Measurements from ENCODE around the gene MVB12B.

Gene MVB12B

DNA sequence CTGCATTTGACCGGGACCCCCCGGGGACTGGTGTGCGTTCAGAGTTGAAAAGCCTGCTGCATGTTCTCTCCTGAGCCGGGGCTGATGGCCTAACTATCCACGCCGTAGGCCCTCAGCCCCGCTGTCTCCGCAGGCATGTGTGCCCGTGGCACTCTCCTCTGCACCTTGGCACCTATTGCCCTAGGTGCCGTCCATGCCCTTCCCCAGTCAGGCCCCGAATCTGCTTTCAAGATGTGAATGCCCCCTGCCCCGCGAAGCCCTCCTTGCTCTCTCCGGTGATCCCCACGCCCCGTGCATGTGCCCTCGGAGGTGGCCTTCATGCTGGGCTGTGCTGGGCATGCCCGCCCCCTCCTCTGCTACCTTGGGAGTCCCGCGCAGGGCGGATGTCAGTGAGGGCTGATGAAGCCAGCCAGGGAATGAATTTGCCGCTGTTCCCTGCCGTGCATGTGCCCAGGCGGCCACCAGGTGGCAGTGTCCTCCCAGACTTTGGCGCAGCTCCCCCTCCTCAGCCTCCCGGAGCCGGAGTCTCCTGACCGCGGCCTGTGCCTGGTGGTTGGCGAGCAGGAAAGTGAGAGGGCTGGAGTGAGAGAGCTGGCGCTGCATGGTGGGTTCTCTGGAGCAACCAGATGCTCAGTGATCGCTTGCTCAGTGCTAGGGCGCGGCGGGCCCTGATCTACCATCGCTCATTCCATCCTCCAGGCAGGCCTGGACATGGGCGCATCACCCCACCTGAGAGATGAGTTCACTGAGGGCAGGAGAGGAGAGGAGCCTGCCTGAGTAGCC, 174.2 kb downstream of the MVB12B start:
- in situ Hi-C loops (cut with MboI; ENCODE audit: low sequenced_read_pairs), result loop anchor here (10.0 kb wide), 1 partner anchor 54 kb away; no protein-coding TSS in a partner anchor

DNA sequence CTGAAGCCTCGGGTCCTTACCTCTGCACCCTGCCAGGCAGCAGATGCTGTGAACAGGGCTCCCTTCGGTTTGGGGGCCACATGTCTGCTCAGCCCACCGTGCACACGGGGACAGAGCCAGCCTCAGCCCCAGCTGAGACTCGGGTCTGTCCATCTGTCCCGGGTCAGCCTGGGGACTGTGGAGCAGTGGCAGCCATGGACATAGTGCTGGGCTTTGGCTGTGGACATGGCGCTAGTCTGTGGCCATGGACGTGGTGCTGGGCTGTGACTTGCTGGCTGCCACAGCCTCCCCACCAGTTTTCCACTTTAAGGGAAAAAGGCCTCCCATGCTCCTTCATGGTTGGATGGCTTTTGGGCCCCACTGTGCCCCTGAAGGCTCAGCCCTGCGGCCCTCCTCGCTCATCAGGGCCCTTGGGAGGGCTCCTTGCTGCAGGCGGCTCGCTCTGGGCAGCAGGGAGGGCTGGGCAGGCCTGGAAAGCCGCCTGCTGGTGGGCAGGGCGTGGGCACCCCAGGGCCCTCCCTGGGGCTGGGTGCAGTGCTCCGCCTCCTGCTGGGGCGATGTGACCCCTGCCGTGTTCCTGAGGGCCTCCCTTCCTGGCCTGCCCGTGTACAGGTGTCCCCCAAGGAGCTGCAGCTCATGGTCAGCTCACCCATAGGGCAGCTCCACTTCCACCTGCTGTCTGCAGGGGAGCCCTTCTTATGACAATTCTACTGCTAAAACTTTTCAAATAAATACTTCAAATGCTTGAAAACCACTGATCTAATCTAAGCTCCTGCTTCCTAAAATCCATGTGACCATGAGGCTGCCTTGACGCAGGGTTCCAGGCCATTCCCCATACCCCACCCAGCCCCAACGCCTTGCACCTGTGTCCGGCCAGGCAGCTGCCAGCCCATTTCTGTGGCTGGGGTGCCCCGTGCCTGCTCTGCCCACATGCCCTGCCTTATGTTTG, 175.0 kb downstream of the MVB12B start:
- in situ Hi-C loops (cut with MboI; ENCODE audit: low sequenced_read_pairs), result loop anchor here (10.0 kb wide), 1 partner anchor 53 kb away; no protein-coding TSS in a partner anchor

DNA sequence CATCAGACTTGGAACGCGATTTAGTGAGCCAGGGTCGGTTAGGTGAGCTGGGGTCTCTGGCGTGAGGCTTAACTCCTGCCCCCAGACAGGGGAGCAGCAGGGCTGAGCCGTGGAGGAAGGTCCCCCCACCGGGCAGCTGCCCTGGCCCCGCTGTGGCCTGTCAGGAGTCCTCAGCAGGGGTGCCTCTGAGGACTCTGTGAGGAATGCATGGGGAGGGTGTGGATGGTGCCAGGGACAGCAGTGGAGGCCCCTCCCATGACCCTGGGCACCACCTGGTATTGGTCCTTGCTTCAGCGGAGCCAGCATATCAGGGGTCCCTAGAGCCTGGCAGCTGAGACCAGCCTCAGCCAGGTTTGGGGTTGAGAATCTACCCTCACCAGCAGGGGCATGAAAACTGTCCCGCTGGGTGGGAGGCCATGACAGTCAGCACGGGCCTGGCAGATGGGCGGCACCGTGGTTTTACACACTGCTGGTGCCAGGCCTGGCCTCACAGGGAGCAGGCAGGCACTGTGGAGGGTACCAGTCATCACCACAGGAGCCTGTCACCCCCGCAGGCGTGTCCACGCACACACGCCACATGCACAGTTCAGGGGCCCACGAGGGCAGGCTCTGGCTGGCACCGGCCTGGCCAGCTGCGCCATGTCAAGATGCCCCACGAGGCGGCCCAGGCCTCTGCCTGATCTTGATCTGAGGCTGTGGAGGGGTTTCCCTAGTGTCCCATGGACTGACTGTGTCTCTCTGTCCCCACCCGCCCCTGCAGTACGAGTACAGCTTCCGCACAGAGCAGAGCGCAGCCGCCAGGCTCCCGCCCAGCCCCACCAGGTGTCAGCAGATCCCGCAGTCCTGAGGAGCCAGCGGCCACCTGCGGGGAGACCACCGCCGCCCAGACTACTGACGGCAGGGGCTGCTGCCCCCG, 176.0 kb downstream of the MVB12B start:
- in situ Hi-C loops (cut with MboI; ENCODE audit: low sequenced_read_pairs), result loop anchor here (10.0 kb wide), 1 partner anchor 52 kb away; no protein-coding TSS in a partner anchor

DNA sequence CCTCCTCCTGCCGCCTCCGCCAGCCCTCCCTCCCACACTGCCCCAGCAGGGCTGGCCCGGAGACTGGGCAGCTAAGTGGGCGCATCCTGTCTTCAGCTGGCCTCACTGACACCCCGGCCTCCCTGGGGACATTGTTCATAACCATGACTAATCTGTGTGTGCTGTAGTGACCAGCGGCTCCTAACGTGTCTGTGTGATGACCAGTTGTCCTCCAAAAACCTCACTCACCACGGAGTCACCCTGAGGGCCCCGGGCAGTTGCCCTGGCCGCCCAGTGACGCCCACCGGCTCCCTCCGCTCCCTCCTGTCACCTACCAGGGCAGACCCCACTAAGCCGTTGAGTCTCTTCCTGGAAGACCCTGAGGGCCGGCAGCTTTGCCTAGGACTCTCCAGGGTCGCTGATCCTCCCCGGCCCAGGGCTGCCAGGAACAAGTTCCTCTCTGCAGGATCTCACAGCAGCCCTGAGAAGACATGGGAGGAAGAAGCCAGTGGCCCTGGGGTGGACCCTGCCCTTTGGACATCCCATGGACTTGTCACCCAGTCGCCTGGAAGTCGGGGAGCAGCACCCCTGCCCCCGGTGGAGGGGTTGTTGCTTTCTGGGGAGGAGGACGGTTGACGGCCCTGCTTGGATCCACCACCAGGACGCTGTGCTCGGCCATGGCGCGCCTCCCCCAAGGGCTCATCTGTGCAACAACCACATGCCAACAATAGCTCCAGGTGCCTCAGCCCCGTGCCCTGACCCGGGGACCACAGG, 176.9 kb downstream of the MVB12B start:
- in situ Hi-C loops (cut with MboI; ENCODE audit: low sequenced_read_pairs), result loop anchor here (10.0 kb wide), 1 partner anchor 51 kb away; no protein-coding TSS in a partner anchor

DNA sequence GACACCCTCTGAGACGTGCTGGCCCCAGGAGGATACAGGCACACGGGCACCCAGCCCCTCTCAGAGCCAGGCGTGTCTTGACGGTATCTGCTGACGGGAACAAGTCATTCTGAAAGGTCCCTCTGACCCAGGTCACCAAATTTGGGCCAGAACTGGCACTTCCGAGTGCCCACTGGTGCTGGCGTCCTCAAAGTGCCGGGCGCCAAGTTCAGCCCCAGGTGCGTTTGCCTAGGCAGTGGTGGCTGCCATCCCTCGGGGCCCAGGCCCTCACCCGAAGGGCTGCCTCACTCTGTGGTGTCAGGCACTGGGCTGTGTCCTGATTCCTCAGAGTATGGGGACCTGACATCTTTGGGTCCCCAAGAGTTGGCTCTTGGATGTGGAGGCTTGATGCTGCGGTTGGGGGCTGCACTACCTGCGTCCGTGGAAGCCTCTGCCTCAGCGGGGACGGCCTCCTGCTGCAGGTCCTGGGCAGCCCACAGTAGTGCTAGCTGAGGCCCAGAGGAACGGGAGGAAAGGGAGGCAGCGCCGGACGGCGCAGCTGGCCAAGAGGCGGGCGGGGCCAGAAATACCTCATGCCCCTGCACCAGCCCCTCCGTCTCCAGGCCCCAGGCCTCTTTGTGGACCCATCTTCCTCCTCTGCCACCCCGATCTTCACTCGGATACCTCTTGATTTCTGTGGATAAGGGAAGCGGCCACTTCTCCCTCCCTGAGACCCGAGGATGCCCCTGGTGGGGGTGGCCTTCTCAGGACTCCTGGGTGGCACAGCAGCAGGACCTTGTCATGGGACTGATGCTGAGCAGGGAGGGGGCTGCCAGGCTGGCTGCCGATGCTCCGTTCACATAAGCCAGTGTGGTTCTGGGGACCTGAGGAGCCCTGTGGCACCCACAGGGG, 177.7 kb downstream of the MVB12B start:
- in situ Hi-C loops (cut with MboI; ENCODE audit: low sequenced_read_pairs), result loop anchor here (10.0 kb wide), 1 partner anchor 50 kb away; no protein-coding TSS in a partner anchor

DNA sequence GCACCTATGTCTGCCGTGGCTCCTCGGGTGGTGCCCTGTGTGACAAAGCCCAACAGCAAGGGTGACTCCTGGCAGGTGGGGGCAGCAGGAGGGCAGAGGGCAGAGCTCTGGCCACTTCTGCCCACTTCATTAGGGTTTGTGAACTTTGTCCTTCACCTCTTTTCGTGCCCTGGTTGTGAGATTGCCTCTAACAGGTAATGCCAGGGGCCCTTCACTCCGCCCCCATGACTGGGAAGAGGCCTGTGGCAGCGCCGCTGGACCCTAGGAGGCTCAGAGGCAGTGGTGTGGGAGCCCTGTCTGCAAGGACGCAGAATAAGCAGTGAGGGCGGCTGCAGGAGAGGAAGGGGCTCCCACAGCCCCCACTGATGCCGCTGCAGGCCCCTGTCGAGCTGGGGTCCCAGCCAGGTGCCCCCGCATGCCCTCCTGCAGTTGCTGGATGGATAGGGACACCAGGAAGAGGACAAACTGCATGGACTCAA, 178.4 kb downstream of the MVB12B start:
- in situ Hi-C loops (cut with MboI; ENCODE audit: low sequenced_read_pairs), result loop anchor here (10.0 kb wide), 1 partner anchor 50 kb away; no protein-coding TSS in a partner anchor

DNA sequence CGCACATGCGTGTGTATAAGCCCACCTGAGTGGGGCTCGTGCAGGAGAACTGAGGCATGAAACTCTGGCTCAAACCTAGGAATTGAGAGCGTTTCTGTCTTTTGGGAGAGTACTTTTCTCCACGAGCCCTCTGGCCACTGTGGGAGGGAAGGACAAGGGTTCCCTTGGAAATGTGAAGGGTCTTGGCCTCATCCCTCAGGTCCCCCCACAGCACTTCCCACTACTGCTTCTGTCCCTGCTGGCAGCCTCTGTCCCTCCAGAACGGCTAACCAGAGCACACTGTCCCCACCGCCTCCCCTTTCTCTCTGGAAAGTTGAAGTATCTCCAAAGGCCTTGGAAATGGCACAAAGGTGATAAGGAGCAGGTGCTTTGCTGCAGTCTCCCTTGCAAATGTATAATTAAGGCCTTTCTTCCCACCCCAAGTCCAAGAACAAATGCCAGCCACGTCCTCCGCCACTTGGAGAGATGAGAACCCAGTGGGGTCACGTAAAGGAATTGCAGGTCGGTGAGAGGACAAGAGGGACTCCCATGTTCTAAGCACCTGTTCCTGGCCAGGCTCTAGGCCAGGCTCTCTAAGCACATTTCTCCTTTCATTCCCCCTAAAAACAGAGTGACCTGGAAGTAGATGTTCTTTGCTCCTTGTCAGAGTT, 179.2 kb downstream of the MVB12B start:
- in situ Hi-C loops (cut with MboI; ENCODE audit: low sequenced_read_pairs), result loop anchor here (10.0 kb wide), 1 partner anchor 49 kb away; no protein-coding TSS in a partner anchor

DNA sequence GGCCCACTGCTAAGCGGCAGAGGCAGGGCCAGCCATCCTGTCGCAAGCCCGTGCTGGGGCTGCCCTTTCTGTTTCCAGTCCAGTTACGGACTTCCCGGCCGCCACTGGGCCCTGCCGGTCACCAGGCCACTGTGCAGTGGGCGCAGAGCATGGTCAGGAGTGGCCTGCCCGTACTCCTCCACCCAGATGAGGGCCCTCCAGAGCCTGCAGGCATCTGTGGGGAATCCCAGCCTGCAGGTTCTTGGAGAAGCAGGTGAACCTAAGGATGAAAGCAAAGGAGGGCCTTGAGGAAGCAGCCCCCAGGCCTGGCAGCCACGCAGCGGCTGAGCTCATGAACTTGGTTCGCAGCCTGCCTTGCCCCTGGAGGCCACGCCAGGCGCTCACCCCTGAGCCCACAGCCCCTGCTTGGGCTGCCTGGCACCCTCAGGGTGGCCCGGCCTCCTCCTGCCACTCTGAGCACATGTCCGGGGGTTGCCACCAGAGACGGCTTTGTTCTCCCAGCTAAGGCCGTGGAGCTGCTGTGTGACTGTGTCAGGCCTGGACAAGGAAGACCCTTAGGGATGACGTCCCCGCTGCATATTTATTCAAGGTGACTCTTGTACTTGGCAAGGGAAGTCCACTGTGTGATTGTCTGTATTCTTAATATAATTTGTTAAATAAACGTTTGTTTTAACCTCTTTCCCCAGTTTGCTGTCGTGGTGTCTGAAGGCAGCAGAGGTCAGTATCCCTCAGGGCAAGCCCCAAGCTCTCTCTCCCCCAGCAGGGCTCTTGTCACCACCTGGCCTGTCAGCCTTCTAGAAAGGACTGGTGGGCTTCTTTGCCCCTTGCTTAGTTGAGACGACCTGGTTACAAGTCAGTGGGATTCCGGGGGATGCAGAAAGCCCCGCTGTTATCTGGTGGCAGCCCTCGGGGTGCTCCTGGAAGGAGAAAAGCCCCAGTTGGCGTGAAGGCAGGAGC, 180.0 kb downstream of the MVB12B start:
- in situ Hi-C loops (cut with MboI; ENCODE audit: low sequenced_read_pairs), result loop anchor here (10.0 kb wide), 1 partner anchor 48 kb away; no protein-coding TSS in a partner anchor

DNA sequence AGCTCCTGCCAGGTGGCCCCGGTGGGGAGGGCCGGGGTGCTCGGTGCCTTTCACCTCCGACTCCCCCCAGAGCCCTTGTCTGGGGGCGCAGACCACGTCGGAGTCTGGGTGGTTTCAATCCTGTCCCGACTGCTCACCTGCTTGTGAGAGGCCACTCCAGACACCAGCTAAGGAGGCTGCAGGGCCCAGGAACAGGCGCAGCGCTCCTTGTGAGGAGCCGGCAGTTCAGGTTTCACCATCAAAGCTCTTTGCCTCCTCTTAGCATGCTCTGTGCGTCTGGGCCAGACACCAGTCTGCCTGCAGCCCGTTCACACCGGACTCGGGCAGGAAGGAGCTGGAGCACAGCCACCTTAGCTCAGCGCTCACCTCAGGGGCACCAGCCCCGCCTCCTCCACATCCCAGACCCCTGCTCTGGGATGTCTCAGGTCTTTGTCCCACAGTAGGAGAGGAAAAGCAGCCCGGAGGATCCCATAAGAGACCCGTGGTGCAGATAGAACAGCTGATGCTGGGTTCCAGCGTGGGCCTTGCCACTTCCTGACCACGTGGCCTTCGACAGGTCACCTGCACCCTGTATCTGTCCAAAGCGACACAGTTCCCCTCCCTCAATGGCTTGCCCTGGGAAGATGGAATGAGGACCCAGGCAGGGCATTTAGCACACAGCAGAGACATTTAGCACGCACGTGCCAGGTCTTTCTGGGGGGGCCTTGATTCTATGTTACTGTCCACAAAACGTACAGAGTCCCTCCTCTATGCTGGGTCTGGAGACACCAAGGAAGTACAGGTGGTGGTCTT, 180.9 kb downstream of the MVB12B start:
- in situ Hi-C loops (cut with MboI; ENCODE audit: low sequenced_read_pairs), result loop anchor here (10.0 kb wide), 1 partner anchor 47 kb away; no protein-coding TSS in a partner anchor

DNA sequence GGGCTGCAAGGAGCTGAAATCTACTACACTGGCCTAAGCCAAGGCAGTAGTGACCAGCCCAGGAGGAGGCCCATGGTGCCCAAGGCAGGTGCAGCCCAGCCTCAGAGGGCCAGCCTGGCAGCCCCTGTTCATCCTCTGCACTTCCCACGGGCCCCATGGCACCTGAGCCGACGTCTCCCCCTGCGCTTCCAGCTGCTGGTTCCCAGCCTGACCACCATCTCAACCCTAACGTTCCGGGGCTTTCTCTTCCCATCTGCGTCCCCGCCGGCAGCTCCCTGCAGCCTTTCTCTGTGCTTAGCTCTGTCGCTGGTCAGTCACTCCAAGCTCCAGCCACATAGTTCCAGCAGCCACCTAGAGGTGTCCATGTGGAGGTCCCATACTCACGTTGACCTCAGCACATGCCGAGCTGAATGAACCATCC, 181.6 kb downstream of the MVB12B start:
- in situ Hi-C loops (cut with MboI; ENCODE audit: low sequenced_read_pairs), result loop anchor here (10.0 kb wide), 1 partner anchor 47 kb away; no protein-coding TSS in a partner anchor

DNA sequence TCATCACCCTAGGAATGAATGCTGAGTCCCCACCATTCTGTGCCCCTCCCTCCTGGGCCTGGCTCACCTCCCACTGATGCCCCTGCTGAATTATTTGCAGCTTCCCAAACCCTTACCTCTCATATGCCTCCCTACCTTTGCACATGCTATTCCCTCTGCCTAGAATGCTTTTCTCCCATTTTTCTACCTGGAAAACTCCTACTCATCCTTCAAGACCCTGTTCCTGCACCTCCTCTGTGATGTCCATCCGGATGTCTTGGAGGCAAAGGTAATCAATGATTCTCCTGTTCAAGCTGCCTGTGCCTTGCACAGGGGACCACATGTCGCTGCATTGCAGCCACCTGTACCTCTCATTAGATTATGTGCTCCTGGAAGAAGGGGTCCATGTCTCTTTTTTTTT, 182.3 kb downstream of the MVB12B start:
- in situ Hi-C loops (cut with MboI; ENCODE audit: low sequenced_read_pairs), result loop anchor here (10.0 kb wide), 1 partner anchor 46 kb away; no protein-coding TSS in a partner anchor

DNA sequence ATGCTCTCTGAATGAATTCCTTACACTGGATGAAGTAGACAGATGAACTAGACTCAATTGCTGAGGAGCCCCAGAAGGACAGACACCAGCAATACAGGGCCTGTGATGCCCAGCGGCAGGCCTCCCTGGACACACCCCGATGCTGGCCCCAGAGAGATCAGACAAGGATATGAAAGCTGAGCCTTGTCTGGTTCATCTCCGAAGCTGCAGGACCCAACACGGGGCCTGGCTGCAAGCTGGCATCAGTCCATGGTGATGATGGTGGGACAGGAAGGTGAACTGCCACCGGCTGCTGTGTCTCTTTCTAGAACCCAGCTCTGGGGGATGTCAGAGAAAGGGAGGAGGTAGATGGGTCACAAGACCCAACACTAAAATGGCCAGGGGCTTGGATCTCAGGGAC, 183.1 kb downstream of the MVB12B start:
- in situ Hi-C loops (cut with MboI; ENCODE audit: low sequenced_read_pairs), result loop anchor here (10.0 kb wide), 1 partner anchor 45 kb away; no protein-coding TSS in a partner anchor

DNA sequence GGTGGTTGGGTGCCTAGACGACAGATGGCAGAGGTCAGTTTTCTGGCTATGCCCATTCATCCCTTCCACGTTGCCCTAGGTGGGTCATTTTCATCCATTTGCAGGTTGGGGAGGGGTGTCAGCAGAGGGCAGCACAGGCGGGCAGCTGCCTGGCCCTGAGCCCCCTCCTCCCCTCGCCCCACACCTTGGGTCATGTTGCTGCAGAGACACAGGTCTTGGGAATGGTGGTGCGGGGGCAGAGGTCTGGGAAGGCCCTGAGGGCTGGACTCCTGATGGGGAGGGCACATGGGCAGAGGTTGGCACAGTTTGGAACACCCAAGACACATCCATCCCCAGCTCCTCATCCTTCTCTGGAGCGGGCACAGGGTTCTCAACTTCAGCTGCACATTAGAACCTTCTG, 183.9 kb downstream of the MVB12B start:
- in situ Hi-C loops (cut with MboI; ENCODE audit: low sequenced_read_pairs), result no loop called here

DNA sequence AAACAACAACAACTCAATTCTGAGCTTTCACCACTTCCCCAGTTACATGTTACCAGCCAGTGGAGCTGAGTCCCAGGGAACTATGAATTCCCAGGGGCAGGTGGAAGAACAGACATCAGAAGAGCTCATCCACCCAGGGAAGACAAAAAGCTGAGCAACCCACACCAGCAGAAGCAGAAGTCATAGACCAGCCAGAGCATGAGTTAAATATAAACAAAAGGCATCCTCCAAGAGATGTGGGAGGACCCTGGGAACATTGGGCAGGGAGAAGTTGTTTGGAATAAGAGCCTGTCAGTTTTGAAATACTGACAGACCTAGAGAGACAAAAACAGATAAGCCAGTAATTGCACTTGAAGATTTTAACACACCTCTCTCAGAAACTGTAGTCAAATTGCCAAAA, 184.8 kb downstream of the MVB12B start:
- in situ Hi-C loops (cut with MboI; ENCODE audit: low sequenced_read_pairs), result no loop called here

DNA sequence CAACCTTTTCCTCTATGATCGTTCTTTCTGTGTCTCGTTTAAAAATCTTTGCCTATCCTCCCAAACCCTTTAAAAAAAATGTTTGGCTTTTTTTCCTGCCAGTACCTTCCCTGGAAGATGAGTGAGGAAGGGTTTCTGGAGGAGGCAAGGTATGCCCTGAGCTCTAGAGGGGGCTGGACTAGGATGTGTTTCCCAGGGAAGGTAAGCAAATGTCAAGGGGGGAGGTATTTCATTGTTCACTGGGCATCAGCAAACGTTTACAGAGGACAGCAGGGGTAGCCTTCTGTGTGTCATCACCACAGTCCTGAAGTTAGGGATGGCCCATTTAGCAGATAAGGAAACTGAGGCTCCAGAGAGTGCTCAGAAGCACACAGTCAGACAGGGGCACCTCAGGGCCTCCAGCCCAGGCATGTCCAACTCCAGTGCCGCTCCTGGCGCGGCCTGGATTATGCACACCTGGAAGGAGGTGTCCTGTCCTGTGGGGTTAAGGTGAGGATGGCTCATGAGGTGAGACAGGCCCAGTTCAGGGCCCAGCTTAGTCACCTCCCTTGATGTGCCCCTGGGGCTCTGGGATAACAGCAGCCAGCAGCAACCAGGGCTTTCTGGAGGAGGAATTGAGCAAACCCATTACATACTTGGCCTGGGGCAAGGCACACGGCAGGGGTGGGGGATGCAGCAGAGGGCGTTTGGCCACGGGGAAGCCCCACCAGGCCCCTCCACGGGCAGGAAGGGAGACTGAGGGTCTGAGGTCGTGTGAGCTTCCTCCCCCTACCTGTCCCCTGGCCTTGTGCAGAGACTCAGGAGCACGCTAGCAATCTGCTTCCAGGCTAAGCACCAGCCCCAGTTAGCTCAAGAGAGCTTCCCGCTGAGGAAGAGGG, 186.8 kb downstream of the MVB12B start:
- in situ Hi-C loops (cut with MboI; ENCODE audit: low sequenced_read_pairs), result no loop called here

All from HL-60/S4 treated with retinoic acid at 250 ng/mL for 4 days and 3 days (cell line).